HG03159 (cell line): ENCODE results near the gene PLCL1.

ENCODE experiments used
- ATAC-seq: cut with Tn5 transposase; IDR thresholded peaks from one replicate; pipeline ENCODE4 v1.9.1; 2021; ENCODE audit warnings: mild to moderate bottlenecking, moderate library complexity; ENCODE audit not compliant: unreplicated experiment

The PLCL1 gene

GRCh38 chr2:197949224-197949623 is 144.8 kb downstream of the PLCL1 start:
- ATAC-seq: no peak

DNA sequence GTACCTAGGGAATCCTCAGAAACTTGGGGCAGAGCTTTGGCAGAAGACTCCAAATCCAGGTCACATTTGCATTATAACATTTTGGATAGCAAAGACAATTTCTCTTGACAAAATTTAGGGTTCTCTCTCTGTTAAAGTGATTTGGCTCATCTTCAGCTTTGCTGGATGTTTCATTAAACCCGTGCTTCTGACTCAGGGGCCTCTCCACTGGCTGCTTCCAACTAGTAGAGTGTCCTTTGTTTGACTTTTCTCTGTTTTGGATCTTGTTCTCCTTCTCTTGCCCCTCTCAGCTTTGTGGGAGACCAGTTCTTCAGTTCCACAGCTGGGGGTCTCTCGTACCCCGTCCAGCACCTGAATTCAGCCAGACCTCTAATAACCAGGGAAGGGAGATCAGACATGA is 145.6 kb downstream of the PLCL1 start:
- ATAC-seq: no peak

GRCh38 chr2:197950724-197951123 is 146.3 kb downstream of the PLCL1 start:
- no peak for ATAC-seq

DNA sequence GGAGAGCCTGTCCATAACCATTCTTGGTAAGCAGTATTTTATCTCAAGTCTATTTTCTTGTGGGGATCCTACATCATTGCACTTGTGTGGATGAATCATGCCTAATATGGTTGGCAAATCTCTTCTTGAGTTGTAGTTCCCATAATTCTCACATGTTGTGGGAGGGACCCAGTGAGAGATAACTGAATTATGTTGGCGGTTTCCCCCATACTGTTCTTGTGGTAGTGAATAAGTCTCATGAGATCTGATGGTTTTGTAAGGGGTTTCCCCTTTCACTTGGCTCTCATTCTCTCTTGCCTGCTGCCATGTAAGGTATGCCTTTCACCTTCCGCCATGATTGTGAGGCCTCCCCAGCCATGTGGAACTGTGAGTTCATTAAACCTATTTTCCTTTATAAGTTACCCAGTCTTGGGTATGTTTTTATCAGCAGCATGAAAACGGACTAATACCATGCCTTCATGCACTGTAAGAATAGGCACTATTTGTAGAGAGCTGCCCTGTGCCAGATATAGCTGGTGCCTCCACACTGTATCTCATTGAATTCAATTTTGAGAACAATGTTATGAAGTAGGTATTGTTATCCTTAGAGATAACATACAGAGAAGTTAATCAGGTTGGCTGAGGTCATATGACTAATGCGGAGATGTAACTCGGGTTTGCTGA is 148.3 kb downstream of the PLCL1 start:
- no peak for ATAC-seq

GRCh38 chr2:197954328-197954727 is 149.9 kb downstream of the PLCL1 start:
- no peak for ATAC-seq

GRCh38 chr2:197958592-197959150 is 154.3 kb downstream of the PLCL1 start:
- no peak for ATAC-seq

DNA sequence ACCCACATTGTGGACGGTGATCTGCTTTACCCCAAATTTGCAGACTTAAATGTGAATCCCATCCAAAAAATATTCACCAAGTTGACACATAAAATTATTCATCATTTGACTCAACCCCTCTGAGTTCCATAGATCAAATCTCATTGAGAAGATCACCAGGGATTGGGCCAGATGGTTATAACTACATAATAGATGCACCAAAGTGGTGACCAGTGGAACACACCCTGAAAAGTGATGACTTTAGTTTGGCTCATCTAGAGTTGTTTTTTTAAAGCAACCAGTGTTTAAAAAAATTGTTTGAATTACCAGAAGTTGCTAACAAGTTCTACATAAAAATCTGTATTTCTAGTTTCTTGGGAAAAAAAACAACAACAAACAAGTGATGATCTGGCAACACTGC is 155.0 kb downstream of the PLCL1 start:
- ATAC-seq: no peak

GRCh38 chr2:197960786-197961185 is 156.4 kb downstream of the PLCL1 start:
- no peak for ATAC-seq

- no peak for ATAC-seq
Observed at GRCh38 chr2:197964720-197965119, 160.3 kb downstream of the PLCL1 start.

DNA sequence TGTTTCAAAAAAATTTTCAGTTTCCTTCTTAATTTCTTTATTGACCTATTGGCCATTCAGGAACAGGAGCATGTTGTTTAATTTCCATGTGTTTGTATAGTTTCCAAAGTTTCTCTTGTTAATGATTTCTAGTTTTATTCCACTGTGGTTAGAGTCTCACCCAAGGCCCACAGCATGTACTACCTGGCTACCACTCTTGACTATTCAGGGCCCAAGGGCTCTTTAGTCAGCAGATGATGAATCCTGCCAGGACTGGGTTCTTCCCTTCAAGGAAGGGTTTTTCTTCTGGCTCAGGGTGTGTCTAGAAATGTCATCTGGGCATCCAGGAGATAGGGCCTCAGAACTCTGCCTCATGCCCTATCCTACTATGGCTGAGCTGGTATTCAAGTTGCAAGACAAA is 161.4 kb downstream of the PLCL1 start:
- no peak for ATAC-seq

- no peak for ATAC-seq
Observed at GRCh38 chr2:197969391-197969893, 165.0 kb downstream of the PLCL1 start.

DNA sequence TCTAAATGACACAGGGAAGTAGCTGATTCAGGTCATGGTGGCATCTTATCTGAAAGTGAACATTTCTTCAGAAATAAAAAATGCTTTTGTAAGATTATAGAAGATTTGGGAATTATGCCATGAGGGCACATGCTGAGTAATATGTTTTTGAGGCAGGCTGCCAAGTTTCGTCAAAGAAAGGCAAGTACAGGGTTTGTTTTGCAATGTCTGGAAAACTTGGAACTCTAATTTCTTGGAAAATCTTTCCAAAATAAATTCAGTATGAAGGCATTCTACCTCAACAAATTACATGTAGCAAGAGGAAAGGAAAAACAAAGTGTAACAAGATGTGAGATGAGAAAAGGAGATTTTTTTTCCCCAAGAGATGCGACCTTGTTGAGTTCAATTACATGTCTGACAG is 167.7 kb downstream of the PLCL1 start:
- no peak for ATAC-seq

- ATAC-seq: no peak
Observed at GRCh38 chr2:197972587-197972986, 168.2 kb downstream of the PLCL1 start.

DNA sequence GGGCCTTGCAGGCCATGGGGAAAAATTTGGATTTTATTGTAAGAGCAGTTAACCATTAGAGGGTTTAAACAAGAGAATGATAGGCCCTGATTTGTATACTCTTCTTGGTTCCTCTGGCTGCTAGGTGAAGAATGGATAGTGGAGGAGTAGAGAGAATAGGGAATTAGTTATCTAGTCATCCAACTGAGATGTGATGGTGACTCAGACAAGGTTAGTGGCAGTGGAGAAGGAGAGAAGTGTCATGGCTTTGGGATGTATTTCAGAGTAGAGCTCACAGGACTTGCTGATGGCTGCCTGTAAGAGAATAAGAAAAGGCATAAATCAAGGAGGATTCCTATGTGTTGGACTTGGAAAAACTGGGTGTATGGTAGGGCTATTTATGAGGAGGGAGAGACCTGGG is 169.4 kb downstream of the PLCL1 start:
- no peak for ATAC-seq

DNA sequence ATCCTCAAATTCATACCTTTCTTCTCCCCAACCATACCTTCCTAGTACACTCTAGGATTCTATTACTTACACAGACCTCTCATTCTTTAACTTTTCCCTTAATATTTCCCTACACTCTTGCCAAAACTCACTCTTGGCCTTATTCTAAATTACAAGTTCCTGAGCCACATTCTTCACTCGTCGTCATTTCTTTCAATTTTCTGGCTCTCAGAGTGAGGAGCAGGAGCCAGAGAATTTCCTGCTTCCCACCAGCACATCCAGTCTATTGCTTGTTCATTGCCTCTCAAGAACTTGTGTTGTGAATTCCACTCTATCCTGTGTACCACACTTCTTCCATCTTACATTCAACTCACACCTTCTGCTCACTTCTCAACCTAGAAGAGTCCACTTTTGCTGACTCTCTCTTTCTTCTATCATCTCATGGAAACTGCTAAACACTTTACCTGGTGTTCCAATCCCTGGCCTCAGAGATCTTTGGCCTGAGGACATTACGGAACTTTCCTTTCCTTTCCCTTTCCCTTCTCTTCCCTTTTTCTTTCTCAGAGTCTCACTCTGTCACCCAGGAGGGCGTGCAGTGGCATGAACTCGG is 171.6 kb downstream of the PLCL1 start:
- ATAC-seq: no peak

- ATAC-seq: no peak
Observed at GRCh38 chr2:197978971-197979370, 174.6 kb downstream of the PLCL1 start.

- ATAC-seq: no peak
Observed at GRCh38 chr2:197982565-197982964, 178.2 kb downstream of the PLCL1 start.

- ATAC-seq: no peak
Observed at GRCh38 chr2:197985029-197985638, 180.7 kb downstream of the PLCL1 start.

GRCh38 chr2:197986977-197987376 is 182.6 kb downstream of the PLCL1 start:
- ATAC-seq: no peak

GRCh38 chr2:197990356-197990755 is 186.0 kb downstream of the PLCL1 start:
- ATAC-seq: no peak

- peak; percentile 94 for ATAC-seq
Observed at GRCh38 chr2:197992482-197993133, 188.2 kb downstream of the PLCL1 start.
